HL-60 (cell line): ENCODE measurements around the gene EP300.

ENCODE experiments used
- DNase-seq, 2 experiments: peaks; one replicate each; pipeline ENCODE4 v3.0.0-alpha.2; 2010 to 2020; ENCODE audit warnings: low read depth in 1 of 2, low spot score in 1 of 2
- H3K27ac ChIP-seq: fragments of 250-450 bp; sonication (Bioruptor Pico); replicated peaks from 2 replicates; pipeline ENCODE4 v1.5.1; 2020; ENCODE audit warnings: mild to moderate bottlenecking, moderate library complexity
- H3K27me3 ChIP-seq: fragments of 250-450 bp; sonication (Bioruptor Pico); 2 replicates; pipeline ENCODE4 v1.5.1; 2021; ENCODE audit warnings: mild to moderate bottlenecking, moderate library complexity; ENCODE audit not compliant: insufficient read depth, poor library complexity, severe bottlenecking
- H3K4me3 ChIP-seq: replicated peaks from 2 replicates; pipeline ENCODE4 v1.5.1; 2011; ENCODE audit warnings: mild to moderate bottlenecking, control low read depth, low read length; ENCODE audit not compliant: insufficient read depth
- CTCF ChIP-seq: IDR thresholded peaks from one replicate; pipeline ENCODE4 v1.5.1; 2011; ENCODE audit warnings: low read length, control low read depth, inconsistent platforms; ENCODE audit not compliant: insufficient read depth
- GABPA ChIP-seq: IDR thresholded peaks from 2 replicates; pipeline ENCODE4 v1.6.1; 2012; ENCODE audit warnings: low read depth
- POLR2AphosphoS5 ChIP-seq: IDR thresholded peaks from 2 replicates; pipeline ENCODE4 v1.6.1; 2012; ENCODE audit warnings: low read depth
- SPI1 ChIP-seq: IDR thresholded peaks from 2 replicates; pipeline ENCODE4 v1.6.1; 2012; ENCODE audit warnings: low read depth, mild to moderate bottlenecking, borderline replicate concordance
- TF ChIP-seq, protein P1 (sequence below): IDR thresholded peaks from 2 replicates; pipeline ENCODE4 v1.6.1; 2012; ENCODE audit warnings: low read depth; ENCODE audit not compliant: insufficient replicate concordance

Gene EP300

DNA sequence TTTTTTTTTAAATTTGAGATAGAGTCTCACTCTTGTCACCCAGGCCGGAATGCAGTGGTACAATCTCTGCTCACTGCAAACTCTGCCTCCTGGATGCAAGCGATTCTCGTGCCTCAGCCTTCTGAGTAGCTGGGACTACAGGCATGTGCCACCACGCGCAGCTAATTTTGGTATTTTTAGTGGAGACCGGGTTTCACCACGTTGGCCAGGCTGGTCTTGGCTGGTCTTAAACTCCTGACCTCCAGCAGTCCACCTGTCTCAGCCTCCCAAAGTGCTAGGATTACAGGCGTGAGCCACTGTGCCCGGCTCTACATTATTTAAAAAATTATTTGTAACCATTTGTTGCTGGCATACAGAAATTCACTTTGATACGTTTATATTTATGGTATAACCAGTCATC lies 18.6 kb downstream of the EP300 start:
- no peaks in the 10 kb centered on the region for H3K27me3 ChIP-seq
- DNase-seq, result no peak
- TF ChIP-seq CTCF (no peak), SPI1 (no peak), POLR2AphosphoS5 (no peak), GABPA (no peak)
- TF ChIP-seq, protein P1, sequence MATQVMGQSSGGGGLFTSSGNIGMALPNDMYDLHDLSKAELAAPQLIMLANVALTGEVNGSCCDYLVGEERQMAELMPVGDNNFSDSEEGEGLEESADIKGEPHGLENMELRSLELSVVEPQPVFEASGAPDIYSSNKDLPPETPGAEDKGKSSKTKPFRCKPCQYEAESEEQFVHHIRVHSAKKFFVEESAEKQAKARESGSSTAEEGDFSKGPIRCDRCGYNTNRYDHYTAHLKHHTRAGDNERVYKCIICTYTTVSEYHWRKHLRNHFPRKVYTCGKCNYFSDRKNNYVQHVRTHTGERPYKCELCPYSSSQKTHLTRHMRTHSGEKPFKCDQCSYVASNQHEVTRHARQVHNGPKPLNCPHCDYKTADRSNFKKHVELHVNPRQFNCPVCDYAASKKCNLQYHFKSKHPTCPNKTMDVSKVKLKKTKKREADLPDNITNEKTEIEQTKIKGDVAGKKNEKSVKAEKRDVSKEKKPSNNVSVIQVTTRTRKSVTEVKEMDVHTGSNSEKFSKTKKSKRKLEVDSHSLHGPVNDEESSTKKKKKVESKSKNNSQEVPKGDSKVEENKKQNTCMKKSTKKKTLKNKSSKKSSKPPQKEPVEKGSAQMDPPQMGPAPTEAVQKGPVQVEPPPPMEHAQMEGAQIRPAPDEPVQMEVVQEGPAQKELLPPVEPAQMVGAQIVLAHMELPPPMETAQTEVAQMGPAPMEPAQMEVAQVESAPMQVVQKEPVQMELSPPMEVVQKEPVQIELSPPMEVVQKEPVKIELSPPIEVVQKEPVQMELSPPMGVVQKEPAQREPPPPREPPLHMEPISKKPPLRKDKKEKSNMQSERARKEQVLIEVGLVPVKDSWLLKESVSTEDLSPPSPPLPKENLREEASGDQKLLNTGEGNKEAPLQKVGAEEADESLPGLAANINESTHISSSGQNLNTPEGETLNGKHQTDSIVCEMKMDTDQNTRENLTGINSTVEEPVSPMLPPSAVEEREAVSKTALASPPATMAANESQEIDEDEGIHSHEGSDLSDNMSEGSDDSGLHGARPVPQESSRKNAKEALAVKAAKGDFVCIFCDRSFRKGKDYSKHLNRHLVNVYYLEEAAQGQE, result no peak
- no peak overlapping the region for H3K27ac ChIP-seq
- no peak overlapping the region for H3K4me3 ChIP-seq

DNA sequence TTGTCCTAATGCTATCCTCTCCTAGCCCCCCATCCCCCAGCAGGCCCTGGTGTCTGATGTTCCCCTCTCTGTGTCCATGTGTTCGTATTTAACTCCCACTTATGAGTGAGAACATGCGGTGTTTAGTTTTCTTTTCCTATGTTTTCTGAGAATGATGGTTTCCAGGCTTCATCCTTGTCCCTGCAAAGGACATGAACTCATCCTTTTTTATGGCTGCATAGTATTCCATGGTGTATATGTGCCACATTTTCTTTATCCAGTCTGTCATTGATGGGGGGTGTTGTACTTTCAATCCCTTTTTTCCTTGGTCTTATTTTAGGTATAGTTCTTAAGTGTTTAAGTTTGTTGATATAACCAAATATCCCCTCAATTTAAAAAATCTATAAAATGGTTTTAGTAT lies 23.9 kb downstream of the EP300 start:
- DNase-seq, result no peak
- H3K27me3 ChIP-seq, result no peaks in the 10 kb centered on the region
- no peak overlapping the region for H3K27ac ChIP-seq
- H3K4me3 ChIP-seq, result no peak overlapping the region
- TF ChIP-seq, protein P1, result no peak
- no peak for TF ChIP-seq SPI1
- no peak for TF ChIP-seq POLR2AphosphoS5
- no peak for TF ChIP-seq CTCF
- TF ChIP-seq GABPA, result no peak

GRCh38 chr22:41117127-41117965 lies 25.0 kb downstream of the EP300 start:
- no peak for DNase-seq
- Histone ChIP-seq H3K4me3 (no peak overlapping the region), H3K27ac (no peak overlapping the region), H3K27me3 (no peaks in the 10 kb centered on the region)
- TF ChIP-seq, protein P1, result no peak
- TF ChIP-seq GABPA (no peak), POLR2AphosphoS5 (no peak), SPI1 (no peak), CTCF (no peak)
